ENCODE data around the gene PDCD2L.

- TF ChIP-seq CTCF (IDR thresholded peaks at IDR 0.05; ENCODE audit: low read depth, low read length) (no peak), POLR2A (IDR thresholded peaks at IDR 0.05; ENCODE audit: extremely low read depth, insufficient read length) (no peak)
Measured at GRCh38 chr19:34461375-34462100, 57.3 kb downstream of the PDCD2L start.

Measured in NB4 (cell line).